Activated CD4-positive, alpha-beta T cell treated with anti-CD3 and anti-CD28 coated beads for 24 hours (primary cell): ENCODE measurements around the gene TMEM147.
A peak's percentile ranks its signal among the peaks of the same experiment; 100 is the strongest.

Experiments used
- DNase-seq, 2 donors: peaks; one replicate each; pipeline ENCODE4 v3.0.0-alpha.2; 2020; ENCODE audit warnings: low read depth in 2 of 2

Gene TMEM147

DNA sequence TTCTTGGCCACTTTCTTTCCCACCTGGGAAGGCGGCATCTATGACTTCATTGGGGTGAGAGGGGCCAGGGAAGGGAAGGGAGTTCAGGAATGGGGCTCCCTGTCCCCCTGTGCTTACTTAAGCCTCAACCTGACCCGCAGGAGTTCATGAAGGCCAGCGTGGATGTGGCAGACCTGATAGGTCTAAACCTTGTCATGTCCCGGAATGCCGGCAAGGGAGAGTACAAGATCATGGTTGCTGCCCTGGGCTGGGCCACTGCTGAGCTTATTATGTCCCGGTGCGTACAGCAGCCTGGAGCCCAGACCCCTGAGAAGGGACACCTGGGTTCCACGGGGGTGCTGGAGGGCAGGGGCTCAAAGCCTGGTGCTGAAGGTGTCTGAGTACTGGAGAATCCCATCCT lies 1.1 kb downstream of the TMEM147 start:
- no peak for DNase-seq

DNA sequence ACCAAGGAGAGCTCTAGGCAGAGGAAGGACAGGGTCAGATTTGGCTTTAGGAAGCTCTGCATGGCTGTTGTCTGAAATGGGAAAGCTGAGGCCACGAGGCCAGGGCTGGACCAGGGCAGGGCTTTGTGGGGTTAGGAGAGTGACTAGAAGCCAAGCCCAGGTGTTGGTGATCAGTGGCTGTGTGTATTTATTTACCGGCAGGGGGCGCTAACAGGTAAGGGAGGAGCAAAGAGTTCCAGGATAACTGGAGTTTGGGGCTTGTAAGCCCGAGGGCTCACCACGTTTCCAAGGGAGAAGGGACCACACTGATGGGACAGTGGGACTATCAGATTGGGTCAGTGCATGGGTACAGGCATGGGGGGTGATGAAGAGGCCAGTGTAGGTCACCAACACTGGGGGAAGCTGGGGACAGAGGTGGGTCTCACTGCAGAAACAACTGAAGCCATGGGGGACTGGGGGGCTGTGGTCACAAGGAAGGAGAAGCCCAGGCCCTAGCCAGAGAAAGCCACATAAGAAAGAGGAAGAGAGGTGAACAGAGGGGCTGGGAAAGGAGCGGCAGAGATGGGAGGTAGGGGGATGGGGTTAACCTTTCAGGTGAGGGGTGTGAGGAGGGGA lies 3.9 kb downstream of the TMEM147 start:
- DNase-seq: peak; percentile 21 to 48

DNA sequence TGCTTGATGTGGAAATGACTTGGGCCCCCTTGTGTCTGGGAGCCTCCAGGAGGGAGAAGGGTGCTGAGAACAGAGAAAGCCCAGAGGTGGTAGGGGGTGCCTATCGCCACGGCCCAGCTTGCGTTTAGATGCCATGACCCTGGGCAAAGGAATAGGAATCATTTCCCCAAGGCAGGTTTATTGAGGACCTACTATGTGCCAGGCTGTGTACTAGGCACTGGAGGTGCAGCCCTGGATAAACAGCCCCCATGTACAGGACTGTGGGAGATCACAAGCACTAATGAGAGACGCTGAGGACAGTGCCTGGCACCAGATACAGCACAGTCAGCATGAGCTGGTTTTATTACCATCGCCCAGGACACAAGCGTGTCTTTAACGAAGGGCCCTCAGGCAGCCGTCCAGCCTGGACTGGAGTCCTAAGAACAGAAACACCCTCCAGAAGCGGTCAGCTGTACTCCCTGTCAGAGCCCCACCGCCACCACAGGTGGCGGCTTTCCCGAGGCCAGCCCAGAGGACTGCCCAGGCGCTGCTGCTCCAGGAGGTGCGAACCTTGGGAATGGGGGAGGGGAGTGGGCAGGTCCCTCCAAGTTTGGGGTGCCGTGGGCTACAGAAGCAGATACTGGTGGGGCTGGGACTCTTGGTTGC lies 4.6 kb downstream of the TMEM147 start:
- no peak for DNase-seq

DNA sequence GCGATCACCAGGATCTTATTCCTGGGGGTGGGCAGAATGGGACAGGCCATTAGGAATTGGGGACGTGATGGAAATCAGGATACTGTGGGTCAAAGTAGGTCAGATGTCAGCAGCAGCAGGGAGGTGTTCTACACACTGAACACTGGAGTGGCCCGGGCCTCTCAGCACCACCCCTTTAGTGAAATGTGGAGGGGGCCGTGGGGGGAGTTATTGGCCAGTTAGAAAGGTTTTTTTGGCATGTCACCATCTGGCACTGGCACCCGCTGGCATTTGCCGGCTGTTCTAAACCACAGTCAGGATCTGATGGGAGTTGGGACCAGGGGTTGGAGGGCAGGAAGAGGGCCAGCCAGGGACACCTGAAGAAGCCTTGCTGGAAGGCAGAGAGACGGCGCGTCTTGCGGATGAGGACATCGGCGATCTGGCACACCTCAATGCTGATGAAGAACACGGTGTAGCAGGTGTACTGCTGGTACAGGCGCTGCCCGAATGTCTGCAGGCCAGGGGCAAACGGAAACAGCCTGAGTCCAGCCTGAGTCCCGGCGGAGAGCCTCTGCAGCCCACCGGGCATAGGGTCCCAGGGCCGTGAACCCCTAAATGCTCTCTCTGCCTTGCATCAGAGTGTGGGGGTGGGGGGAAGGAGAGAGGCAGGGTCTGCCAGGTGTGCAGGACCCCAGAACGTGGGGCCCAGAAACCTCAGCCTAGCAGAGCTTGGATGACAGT lies 5.8 kb downstream of the TMEM147 start:
- no peak for DNase-seq

DNA sequence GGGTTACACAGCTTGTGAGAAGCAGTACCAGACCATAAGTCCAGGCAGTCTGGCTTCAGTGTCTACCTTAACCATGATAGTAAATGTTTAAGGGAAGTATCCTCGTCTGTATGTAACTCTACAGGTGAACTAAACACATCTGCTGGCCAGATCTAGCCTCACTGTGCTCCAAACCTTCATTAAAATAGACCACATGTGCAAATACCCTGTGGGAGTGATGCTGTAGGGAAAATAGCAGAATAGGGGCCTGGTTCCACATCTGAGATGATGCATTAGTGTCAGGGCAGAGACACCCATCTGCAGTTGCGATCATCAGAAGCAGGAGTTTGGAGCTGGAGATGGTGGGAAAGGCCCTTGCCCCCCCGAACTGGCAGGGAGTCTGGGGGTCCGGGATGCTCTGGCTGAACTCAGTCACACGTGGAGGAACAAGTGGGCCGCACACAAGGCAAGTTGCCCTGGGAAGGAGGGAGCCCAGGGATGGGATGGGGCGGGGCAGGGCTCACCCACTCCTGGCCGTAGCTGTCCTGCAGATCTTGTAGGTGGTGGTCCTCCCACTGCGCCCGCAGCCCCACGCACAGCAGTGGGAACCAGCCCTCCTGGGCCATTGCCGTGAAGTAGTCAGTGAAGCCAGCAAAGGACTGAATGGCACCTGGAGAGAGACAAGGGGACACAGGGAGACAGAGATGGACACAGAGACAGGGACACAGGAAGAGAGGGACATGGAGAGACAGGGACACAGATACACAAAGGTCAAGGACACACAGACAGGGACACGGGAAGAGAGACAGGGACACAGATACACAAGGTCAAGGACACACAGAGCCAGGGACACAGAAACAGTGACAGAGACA lies 7.3 kb downstream of the TMEM147 start:
- DNase-seq: no peak

DNA sequence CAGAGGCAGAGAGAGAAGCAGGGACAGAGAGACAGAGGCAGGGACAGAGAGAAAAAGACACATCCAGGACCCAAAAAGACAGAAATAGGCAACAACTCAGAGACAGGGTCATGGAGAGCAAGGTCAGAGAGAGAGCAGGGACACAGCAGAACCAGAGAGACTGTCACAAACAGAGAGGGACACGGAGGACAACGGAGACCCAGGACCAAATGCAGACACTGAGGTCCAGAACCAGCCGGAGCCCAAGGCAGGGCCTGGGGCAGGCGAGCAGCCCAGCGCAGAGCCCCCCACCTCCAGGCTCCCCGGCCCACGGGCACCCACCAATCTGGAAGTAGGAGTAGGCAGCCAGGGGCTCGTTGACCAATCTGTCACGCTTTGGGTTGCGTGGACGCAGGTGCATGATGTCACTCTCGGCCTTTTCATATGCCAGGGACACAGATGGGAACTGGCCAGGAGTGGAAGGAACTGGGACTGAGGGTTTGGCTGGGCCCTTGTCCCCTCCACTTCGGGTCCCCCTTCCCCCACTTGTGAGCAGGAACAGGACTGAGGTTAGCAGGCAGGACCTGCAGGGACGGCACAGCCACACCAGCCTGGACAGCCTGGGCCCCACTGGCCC lies 8.1 kb downstream of the TMEM147 start:
- DNase-seq: no peak

DNA sequence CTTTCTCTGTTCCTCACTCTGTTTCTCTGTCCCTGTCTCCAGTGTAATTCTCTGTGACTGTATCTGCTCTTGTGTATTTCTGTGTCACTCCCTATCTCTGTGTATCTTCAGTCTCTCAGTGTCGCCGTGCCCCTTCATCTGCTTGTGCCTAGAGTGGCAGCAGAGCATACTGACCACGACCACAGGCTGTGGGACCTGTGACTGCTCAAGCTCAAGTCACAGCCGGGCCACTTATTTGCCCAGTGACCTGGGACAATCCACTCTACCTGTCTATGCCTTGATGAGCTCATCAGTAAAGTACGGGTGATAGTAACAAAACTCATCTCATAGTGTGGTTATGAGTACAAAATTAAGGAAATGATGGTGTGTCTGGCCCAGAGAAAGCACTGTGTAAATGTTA lies 8.7 kb downstream of the TMEM147 start:
- no peak for DNase-seq

DNA sequence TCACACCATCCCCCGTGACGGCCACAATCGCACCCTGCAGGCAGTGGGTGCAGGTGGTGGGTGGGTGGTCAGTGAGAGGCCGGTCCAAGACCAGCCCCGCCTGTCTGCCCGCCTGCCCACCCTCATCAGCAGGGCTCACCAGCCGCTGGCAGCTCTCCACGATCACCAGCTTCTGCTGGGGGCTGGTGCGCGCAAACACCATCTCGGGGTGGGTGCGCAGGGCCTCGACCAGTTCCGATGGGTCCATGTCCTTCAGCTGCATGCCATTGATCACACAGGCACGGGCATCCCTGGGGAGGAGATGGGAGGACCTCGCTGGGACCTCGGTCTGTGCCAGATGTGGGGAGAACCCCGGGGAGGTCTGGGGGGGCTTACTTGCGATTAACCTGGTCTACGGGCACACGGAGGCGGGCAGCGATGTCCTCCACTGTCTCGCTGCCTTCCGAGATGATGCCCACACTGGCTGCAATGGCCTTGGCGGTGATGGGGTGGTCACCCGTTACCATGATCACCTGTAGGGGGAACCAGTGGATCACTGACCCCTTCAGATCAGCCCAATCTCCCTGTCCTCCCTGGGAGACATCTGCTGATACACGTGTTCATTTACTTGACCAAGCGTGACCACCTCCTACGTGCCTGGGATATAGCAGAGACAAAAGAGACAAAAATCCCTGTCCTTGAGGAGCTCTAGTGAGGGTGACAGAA lies 10.0 kb downstream of the TMEM147 start:
- no peak for DNase-seq

DNA sequence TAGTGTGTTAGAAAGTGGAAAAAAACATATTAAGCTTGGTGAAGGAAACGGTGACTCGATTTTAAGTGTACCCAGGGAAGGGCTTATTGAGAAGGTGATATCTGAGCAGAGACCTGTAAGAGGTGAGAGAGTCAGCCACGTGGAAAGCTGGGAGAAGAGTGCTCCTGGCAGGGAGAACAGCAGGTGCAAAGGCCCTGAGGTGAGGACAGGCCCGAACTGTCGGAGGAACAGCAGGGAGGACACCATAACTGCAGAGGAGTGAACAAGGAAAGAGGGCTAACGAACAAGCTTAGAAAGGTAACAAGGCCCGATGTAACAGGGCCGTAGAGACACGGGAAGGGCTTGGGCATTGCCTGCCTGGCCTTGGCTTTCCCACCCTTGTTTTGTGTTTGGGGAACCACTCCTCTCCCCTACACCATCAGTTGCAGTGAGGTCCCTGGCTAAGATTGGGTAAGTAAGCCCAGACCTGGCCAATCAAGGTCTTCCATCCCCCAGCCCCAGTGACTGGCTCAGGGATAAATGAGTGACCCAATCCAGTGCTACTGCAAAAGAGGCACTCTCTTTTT lies 10.7 kb downstream of the TMEM147 start:
- no peak for DNase-seq

DNA sequence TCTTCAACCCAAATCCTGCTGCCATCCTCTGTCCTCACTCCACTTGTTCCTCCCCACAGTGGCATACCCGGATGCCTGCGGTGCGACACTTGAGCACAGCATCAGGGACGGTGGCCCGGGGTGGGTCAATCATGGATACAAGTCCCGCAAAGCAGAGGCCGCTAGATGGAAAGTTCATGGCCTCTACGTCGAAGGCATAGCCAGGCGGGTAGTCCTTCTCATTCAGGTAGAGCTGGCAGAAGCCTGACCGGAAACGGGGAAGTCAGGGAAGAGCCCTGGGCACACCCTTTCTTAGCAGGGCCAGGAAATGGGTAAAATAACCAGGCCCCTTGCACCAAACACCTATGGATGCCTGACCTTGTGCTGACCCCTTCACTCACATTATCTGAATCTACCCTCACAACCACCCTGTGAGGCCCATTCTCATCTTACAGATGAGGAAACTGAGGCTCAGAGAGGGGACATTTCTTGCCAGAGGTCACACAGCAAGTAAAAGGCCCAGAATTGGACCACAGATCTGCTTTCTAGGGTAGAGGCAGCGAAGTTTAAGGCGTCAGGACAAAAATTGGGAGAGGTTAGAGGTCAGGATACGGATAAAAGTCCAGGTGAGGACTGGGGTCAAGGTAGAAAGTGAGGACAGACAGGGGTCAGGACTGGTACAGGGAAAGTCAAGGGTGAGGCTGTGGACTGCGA lies 11.6 kb downstream of the TMEM147 start:
- no peak for DNase-seq

DNA sequence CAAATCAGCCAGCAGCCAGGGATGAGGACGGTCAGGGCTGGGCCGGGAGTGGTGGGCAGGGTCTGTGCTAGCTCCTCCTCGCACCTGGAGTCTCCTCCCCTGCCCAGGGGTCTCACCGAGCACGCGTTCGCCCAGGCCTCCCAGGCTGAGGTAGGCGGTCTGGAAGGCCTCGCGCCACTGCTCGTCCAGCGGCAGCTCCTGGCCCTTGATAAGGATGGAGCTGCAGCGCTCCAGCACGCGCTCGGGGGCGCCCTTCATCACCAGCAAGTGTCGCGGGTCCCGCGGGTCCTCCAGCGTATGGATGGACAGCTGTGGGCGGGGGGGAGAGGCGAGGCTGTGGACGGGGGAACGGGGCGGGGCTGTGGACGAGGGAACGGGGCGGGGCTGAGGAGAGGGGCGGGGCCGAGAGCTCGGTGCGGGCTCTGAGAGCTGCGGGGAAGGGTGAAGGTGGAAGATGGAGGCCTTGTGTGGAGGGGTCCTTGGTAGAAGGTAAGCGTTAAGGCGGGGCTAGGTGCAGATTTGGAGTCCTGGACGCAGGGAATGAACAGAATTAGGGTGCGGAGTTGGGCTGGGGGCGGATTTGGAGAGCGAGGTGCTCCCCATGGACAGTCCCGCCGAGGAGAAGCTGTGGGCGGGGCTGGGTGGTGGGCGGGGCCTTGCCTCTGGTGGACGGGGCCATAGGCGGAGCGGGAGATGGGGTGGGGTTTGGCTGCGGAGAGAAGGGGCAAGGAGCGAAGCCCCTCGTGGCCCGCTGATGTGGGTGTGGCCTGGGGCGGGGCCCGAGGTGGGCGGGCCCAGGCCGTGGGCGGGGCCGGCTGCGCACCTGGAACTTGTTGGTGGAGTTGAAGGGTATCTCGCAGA lies 12.3 kb downstream of the TMEM147 start:
- peak in 1 of 2 donors; percentile 46 for DNase-seq

DNA sequence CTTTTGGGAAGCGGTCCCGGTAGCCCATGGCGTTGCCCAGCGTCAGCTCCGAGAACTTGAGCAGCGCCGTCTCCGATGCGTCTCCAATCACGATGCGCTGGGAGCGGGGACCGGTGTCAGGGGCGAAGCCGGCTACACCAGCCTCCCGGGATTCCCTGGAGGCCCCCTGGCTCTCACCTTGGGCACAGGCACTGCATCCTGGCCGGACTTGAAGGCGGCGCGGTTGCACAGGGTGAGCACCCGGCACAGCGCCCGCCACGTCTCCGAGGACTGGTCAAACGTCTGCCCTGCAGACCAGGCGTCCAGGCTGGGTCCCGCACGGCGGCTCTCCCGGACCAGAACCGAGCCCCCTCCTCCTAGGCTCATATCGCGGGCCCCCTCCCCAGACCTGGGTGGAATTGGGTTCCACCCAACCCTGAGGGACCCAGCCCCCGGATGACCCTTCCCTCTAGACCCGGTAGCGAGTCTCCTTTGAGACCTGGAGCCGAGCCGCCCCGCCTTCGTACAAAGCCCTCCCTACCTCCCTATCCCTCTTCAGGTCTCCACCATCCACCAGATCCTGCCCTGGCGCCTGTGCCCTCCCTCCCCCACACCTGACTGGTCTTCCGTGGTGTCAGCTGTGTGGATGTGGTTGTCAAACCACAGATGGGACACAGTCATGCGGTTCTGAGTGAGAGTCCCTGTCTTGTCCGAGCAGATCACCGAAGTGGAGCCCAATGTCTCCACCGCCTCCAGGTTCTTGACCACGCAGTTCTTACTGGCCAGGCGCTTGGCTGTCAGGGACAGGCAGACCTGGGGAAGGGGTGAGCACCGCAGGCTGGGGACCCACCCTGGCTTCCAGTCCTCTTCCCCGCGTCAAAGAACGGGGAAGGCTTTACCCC lies 13.2 kb downstream of the TMEM147 start:
- no peak for DNase-seq

DNA sequence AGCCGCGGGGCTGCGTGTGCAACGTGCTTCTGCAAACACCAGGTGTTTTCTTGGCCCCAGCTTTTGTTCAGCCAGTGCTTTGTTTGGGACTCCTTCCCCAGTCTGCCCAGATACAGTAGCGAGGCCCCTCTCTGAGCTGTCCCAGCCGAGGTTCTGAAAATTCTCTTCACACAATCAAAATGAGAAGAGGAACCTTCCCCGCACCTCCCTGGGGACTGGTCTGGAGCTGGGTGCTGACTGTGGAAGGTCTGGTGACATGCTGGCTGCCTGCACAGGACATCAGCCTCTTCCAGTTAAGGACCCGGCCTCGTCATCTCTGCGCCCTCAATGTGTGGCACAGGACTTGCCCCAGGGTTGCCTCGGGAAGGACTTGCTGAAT lies 13.8 kb downstream of the TMEM147 start:
- DNase-seq: no peak

DNA sequence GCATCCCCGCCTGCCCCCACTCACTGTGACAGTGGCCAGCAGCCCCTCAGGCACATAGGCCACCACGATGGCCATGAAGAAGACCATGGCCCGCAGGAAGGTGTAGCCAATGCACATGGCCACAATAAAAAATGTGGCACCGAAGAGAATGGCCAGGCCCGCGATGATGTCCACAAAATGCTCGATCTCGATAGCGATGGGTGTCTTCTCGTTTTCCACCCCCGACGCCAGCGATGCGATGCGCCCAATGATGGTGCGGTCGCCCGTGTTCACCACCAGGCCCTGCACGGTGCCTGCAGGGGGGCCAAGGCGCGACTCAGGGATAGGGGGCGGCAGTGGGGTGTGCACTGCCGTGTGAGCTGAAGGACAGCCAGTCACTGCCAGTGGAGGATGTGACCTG lies 14.4 kb downstream of the TMEM147 start:
- no peak for DNase-seq

DNA sequence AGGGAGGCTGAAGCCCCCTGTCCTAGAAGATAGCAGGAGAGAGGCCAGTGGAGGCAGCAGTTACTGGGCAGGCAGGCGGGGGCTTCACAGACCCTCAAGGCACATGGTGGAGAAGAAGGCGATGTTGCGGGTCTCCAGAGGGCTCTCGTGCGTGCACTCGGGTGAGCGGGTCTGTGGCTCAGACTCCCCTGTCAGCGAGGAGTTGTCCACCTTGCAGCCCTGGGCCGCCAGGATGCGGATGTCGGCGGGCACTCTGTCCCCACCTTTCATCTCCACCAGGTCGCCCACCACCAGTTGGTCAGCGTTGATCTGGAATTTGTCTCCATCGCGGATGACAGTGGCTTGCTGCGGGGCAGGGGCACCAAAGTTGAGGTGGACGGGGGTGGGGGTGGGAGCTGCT lies 14.8 kb downstream of the TMEM147 start:
- no peak for DNase-seq

DNA sequence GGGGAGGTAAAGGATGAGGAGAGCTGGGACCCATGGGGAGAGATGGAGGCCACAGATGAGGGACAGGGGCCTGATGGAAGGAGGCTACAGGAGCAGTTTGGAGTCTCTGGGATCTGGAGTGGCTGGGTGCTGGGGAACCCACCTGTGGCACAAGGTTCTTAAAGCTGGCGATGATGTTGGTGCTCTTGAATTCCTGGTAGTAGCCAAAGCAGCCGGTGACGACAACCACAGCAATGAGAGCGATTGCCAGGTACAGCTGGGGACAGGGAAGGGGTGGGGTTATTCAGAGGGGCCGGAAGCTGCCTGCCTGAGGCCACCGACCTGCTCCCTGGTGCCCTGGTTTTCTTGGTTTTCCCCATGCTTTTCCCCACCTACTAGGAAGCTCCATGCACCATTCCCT lies 15.3 kb downstream of the TMEM147 start:
- no peak for DNase-seq

DNA sequence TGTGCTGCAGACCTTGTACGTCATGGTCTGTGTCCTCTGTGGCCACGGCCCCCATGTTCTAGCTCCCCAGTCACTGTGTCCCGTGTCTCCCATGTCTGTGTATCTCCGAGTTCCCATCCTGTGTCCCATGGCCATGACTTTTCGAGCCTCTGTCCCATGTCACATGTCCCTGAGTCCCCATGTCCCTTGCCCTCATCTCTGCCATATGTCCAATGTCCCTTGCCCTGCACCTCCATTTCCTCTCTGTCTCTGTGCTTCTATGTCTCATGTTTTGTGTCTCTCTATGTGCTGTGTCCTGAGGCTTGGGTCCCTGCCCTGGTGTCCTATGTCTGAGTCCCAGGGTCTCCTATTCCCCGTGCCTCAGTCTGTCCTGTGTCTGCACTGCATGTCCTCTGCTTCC lies 16.0 kb downstream of the TMEM147 start:
- no peak for DNase-seq

DNA sequence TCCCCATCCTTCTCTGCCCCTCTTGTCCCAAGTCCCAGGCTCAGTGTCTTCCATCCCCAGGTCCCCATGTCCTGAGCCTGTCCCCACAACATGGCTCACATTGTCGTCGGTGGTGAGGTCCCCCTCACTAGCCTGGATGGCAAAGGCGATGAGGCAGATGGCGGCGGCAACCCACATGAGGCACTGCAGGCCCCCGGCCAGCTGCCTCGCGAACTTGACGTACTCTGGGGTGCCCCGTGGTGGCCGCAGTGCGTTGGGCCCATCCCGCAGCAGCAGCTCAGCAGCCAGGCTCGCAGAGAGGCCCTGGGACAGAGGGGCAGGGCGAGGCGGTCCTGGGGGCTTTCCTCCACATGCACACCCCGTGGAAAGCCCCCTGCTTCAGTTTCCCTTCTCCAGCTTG lies 16.9 kb downstream of the TMEM147 start:
- DNase-seq: no peak
